GM12873 (cell line): Measurements from ENCODE around the gene MVP.

Source experiments
- TF ChIP-seq, protein P1 (sequence below): IDR thresholded peaks from 2 replicates; pipeline ENCODE4 v1.5.1; 2012; ENCODE audit warnings: low read depth, mild to moderate bottlenecking, moderate library complexity, low read length, control low read depth; ENCODE audit not compliant: insufficient read depth; ENCODE audit errors: missing control alignments

MVP gene

DNA sequence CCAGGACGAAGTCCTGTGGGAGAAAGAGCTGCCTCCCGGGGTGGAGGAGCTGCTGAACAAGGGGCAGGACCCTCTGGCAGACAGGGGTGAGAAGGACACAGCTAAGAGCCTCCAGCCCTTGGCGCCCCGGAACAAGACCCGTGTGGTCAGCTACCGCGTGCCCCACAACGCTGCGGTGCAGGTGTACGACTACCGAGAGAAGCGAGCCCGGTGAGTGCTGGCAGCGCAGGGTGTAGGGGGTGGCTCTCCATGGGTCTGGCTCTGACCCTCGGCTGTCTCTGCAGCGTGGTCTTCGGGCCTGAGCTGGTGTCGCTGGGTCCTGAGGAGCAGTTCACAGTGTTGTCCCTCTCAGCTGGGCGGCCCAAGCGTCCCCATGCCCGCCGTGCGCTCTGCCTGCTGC lies 21.4 kb downstream of the MVP start:
- TF ChIP-seq, protein P1, sequence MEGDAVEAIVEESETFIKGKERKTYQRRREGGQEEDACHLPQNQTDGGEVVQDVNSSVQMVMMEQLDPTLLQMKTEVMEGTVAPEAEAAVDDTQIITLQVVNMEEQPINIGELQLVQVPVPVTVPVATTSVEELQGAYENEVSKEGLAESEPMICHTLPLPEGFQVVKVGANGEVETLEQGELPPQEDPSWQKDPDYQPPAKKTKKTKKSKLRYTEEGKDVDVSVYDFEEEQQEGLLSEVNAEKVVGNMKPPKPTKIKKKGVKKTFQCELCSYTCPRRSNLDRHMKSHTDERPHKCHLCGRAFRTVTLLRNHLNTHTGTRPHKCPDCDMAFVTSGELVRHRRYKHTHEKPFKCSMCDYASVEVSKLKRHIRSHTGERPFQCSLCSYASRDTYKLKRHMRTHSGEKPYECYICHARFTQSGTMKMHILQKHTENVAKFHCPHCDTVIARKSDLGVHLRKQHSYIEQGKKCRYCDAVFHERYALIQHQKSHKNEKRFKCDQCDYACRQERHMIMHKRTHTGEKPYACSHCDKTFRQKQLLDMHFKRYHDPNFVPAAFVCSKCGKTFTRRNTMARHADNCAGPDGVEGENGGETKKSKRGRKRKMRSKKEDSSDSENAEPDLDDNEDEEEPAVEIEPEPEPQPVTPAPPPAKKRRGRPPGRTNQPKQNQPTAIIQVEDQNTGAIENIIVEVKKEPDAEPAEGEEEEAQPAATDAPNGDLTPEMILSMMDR, result no peak

DNA sequence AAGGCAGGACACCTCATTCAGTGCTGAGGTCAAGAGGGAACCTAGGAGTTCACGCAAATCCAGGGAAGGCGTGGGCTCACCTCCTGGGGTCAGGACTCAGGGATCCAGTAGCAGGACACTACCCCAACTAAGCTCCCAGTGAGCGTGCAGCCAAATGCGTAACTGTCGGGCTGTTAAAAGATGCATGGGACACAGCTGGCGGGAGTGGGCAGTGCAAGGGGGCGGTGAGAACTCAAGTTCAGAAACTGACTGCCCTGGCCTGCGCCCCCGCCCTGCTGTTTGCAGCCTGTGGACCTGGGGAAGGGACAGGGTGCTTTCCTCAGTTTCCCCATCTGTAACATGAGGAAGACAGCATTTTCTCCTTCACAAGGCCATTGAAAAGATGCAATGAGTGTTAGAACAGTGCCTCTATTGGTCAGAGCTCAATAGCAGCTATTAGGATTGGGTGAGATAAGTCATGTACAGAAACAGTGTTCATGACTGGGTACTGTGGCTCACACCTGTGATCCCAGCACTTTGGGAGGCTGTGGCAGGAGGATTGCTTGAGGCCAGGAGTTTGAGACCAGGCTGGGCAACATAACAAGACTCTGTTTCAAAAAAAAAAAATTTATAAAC lies 22.6 kb downstream of the MVP start:
- TF ChIP-seq, protein P1, result peak; percentile 10

DNA sequence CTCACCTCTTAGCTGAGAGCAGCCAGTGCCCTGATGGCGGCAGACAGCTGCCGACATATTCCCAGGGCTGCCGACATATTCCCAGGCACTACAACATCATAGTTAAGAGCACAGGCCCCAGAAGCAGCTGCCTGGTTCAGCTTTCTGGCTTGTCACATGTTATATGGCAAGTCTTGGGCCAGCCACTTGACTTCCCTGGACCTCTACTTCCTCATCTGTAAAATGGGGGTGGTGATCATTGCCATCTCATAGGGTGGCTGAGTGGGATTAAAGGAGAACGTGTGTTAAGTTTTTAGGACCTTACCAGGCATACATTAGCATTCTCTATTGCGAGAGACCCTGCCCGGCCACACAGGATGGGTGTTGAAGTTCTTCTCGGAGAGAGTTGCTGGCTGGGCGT lies 23.7 kb downstream of the MVP start:
- TF ChIP-seq, protein P1, result no peak

DNA sequence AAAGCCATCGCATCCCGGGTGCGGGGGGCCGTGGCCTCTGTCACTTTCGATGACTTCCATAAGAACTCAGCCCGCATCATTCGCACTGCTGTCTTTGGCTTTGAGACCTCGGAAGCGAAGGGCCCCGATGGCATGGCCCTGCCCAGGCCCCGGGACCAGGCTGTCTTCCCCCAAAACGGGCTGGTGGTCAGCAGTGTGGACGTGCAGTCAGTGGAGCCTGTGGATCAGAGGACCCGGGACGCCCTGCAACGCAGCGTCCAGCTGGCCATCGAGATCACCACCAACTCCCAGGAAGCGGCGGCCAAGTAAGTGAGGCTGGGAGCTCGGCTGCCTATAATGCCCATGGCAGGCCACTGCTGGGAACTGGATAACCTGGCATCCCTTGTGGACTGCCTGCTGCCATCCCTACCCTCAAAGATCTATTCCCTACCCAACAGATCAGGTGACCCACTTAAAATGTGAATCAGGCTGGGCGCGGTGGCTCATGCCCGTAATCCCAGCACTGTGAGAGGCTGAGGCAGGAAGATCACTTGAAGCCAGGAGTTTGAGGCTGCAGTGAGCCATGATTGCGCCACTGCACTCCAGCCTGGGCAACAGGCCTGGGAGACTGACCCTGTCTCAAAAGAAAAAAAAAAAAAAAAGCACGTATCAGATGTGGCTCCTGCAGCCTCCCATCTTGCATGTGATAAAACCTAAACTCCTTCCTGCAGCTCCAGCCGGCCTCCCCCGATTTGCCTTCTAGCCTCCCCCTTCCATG lies 24.5 kb downstream of the MVP start:
- TF ChIP-seq, protein P1, result no peak

DNA sequence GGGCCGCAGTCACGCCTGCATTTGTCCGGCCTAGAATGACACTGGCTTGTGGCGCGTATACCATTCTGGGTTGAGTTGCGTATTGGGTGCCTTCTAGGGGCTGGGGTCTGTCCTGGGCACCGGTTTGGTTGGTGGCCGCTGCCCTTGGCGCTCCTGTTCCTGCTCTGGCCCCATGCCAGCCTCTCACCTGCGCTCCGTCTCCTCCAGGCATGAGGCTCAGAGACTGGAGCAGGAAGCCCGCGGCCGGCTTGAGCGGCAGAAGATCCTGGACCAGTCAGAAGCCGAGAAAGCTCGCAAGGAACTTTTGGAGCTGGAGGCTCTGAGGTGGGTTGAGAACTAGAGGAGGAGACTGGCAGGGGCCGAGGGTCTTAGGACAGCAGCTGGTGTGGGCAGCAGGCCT lies 25.4 kb downstream of the MVP start:
- TF ChIP-seq, protein P1, result no peak

DNA sequence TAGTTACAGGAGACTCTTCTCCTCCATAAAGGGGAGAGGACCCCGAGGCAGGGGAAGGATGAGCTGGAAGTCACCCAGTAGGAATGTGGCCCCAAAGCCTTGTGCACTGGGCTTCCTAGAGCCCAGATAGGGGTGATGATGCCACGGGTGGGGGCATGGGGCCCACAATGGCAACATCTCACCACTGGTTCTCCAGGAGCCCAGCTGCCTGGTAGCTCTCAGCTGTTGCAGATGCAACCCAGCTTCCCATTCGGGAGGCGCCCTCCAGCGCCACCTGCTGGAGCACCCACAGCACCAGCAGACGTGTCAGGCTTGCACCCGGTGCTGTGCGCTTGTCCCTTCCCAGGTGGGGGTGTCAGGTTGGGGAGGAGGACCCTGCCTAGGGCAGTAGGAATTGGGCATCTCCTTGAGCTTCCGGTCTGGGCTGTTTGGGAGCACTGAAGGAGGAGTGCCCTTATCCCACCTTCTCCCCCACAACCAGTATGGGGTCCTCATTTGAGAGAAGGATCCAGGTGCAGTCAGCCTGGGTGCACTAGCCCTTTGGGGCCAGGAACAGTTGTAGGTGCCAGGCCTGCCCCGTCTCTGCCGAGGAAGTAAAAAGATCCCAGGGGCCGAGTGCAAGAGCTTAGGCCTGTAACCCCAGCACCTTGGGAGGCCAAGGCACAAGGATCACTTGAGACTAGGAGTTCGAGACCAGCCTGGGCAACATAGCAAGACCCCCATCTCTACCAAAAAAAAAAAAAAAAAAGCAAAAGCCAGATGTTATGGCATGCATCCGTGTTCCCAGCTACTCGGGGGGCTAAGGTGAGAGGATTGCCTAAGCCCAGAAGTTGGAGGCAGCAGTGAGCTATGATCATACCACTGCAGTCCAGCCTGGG lies 28.4 kb downstream of the MVP start:
- TF ChIP-seq, protein P1, result peak; percentile 99

DNA sequence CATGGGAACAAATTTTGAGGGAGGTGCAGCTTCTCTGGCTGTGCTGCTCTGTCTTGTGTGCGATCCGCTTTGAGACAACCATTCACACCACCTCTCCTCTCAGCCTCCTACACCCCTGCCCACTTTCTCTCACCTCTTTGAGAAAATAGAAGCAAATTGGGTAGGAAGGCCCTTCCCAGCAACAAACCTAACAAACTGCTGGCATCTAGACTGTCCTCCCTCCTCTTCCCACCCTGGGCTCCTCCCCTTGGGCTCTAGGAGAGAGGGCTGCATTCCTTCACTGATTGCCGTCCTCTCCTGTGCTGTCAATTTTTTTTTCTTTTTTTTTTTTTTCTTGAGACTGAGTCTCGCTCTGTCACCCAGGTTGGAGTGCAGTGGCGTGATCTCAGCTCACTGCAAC lies 29.2 kb downstream of the MVP start:
- TF ChIP-seq, protein P1, result no peak
